ENCODE data around the gene SPDYE1.

The SPDYE1 gene

GRCh38 chr7:44050121-44050914, 52.6 kb downstream of the SPDYE1 start:
- peak overlapping the region; percentile 23 for H3K4me3 Mint-ChIP-seq
- H3K36me3 Mint-ChIP-seq, result peaks cover 10% of the 10 kb centered on the region
- H3K9me3 Mint-ChIP-seq, result no peaks in the 10 kb centered on the region
- H3K4me1 Mint-ChIP-seq, result peaks cover 81% of the 10 kb centered on the region
- no peak overlapping the region for H3K27ac Mint-ChIP-seq
- no peaks in the 10 kb centered on the region for H3K27me3 Mint-ChIP-seq

GRCh38 chr7:44050915-44051560, 53.3 kb downstream of the SPDYE1 start:
- Mint-ChIP-seq H3K4me3 (peak overlapping the region; percentile 36), H3K4me1 (peaks cover 81% of the 10 kb centered on the region), H3K36me3 (peaks cover 11% of the 10 kb centered on the region), H3K27ac (peak overlapping the region; percentile 30), H3K27me3 (no peaks in the 10 kb centered on the region), H3K9me3 (no peaks in the 10 kb centered on the region)

- Mint-ChIP-seq H3K27ac (peak overlapping the region; percentile 30), H3K4me1 (peaks cover 78% of the 10 kb centered on the region), H3K36me3 (peaks cover 14% of the 10 kb centered on the region), H3K27me3 (no peaks in the 10 kb centered on the region), H3K9me3 (no peaks in the 10 kb centered on the region), H3K4me3 (peak overlapping the region; percentile 33)
Observed at GRCh38 chr7:44051611-44052220, 54.0 kb downstream of the SPDYE1 start.

- Mint-ChIP-seq H3K4me1 (peaks cover 67% of the 10 kb centered on the region), H3K27ac (peak overlapping the region; percentile 46), H3K27me3 (no peaks in the 10 kb centered on the region), H3K4me3 (no peak overlapping the region), H3K36me3 (peaks cover 17% of the 10 kb centered on the region), H3K9me3 (no peaks in the 10 kb centered on the region)
Observed at GRCh38 chr7:44052771-44053365, 55.2 kb downstream of the SPDYE1 start.

- Mint-ChIP-seq H3K27me3 (no peaks in the 10 kb centered on the region), H3K9me3 (no peaks in the 10 kb centered on the region), H3K36me3 (peaks cover 17% of the 10 kb centered on the region), H3K27ac (no peak overlapping the region), H3K4me3 (no peak overlapping the region), H3K4me1 (peaks cover 31% of the 10 kb centered on the region)
Observed at GRCh38 chr7:44056681-44057080, 59.0 kb downstream of the SPDYE1 start.

- Mint-ChIP-seq H3K9me3 (no peaks in the 10 kb centered on the region), H3K4me3 (no peak overlapping the region), H3K36me3 (peaks cover 14% of the 10 kb centered on the region), H3K4me1 (peaks cover 25% of the 10 kb centered on the region), H3K27ac (no peak overlapping the region), H3K27me3 (no peaks in the 10 kb centered on the region)
Observed at GRCh38 chr7:44057181-44057848, 59.6 kb downstream of the SPDYE1 start.

GRCh38 chr7:44057849-44058758, 60.4 kb downstream of the SPDYE1 start:
- Mint-ChIP-seq H3K36me3 (peaks cover 14% of the 10 kb centered on the region), H3K4me3 (no peak overlapping the region), H3K27me3 (no peaks in the 10 kb centered on the region), H3K9me3 (no peaks in the 10 kb centered on the region), H3K27ac (no peak overlapping the region), H3K4me1 (peaks cover 18% of the 10 kb centered on the region)

- H3K27me3 Mint-ChIP-seq, result no peaks in the 10 kb centered on the region
- H3K36me3 Mint-ChIP-seq, result peaks cover 14% of the 10 kb centered on the region
- no peaks in the 10 kb centered on the region for H3K9me3 Mint-ChIP-seq
- no peak overlapping the region for H3K4me3 Mint-ChIP-seq
- H3K27ac Mint-ChIP-seq, result peak overlapping the region; percentile 35
- peaks cover 18% of the 10 kb centered on the region for H3K4me1 Mint-ChIP-seq
Observed at GRCh38 chr7:44058759-44059218, 61.1 kb downstream of the SPDYE1 start.

GRCh38 chr7:44059219-44060090, 61.8 kb downstream of the SPDYE1 start:
- H3K27ac Mint-ChIP-seq, result peak overlapping the region; percentile 41
- no peaks in the 10 kb centered on the region for H3K9me3 Mint-ChIP-seq
- H3K27me3 Mint-ChIP-seq, result no peaks in the 10 kb centered on the region
- peaks cover 18% of the 10 kb centered on the region for H3K4me1 Mint-ChIP-seq
- peaks cover 14% of the 10 kb centered on the region for H3K36me3 Mint-ChIP-seq
- H3K4me3 Mint-ChIP-seq, result no peak overlapping the region

All from activated naive CD4-positive, alpha-beta T cell treated with anti-CD3 and anti-CD28 coated beads, Interleukin-2, amount 50 U/mL, for 24 hours (primary cell).